ENCODE results near the gene ZNF385A. TPM values are rescaled to one million over a fixed set of nuclear protein-coding genes. Genes with fewer than 3 reads are reported as not detected.

The ZNF385A gene
- total and polyA plus RNA-seq, 11 donors, result 3.6 to 22.7 (median 6.1) TPM

GRCh38 chr12:54412348-54412747 lies 27.8 kb upstream of the ZNF385A start:
- peaks cover 14 to 100% (median 83%) of the 10 kb centered on the region in 12 donors for H3K4me1 ChIP-seq
- H3K27ac ChIP-seq, result peak overlapping the region; percentile 55 to 99 (median 85)
- no peaks in the 10 kb centered on the region for H3K9me3 ChIP-seq
- WGBS, 4 donors, result 58 to 67% (median 61%) methylated on average over 4 of the region's 4 CpGs
- peak in 2 of 5 donors; percentile 17 to 47 for DNase-seq
- peak overlapping the region in 2 of 12 donors; percentile 13 to 36 for H3K4me3 ChIP-seq
- intact Hi-C loops (cut with DNase I), result no loop called here
- peak in 3 of 4 donors; percentile 5 to 40 (median 7) for ATAC-seq
- H3K36me3 ChIP-seq, result peaks cover 0 to 48% (median 41%) of the 10 kb centered on the region in 9 donors
- TF ChIP-seq POLR2A (IDR thresholded peaks at IDR 0.05) (no peak), CTCF (IDR thresholded peaks at IDR 0.05) (no peak)
- no peaks in the 10 kb centered on the region for H3K27me3 ChIP-seq

GRCh38 chr12:54411391-54412241 lies 27.1 kb upstream of the ZNF385A start:
- ATAC-seq (peak; percentile 68 to 80 (median 74)), DNase-seq (peak; percentile 60 to 81 (median 75))
- intact Hi-C loops (cut with DNase I), result no loop called here
- Histone ChIP-seq H3K4me3 (no peak overlapping the region), H3K27me3 (no peaks in the 10 kb centered on the region), H3K36me3 (peaks cover 0 to 56% (median 49%) of the 10 kb centered on the region in 9 donors), H3K9me3 (no peaks in the 10 kb centered on the region), H3K4me1 (peaks cover 10 to 100% (median 80%) of the 10 kb centered on the region in 12 donors), H3K27ac (peak overlapping the region; percentile 55 to 99 (median 85))
- peak in 1 of 2 donors; percentile 27 for TF ChIP-seq POLR2A (IDR thresholded peaks at IDR 0.05)
- TF ChIP-seq CTCF (IDR thresholded peaks at IDR 0.05), result no peak
- WGBS, 4 donors, result 35 to 55% (median 47%) methylated on average over 9 to 10 of the region's 10 CpGs

- TF ChIP-seq CTCF (IDR thresholded peaks at IDR 0.05) (no peak), POLR2A (IDR thresholded peaks at IDR 0.05) (no peak)
- WGBS, 4 donors, result 83 to 98% (median 93%) methylated on average over 5 to 8 of the region's 8 CpGs
- DNase-seq, result peak in 1 of 5 donors; percentile 42
- H3K4me1 ChIP-seq, result peaks cover 9 to 84% (median 59%) of the 10 kb centered on the region in 12 donors
- H3K27me3 ChIP-seq, result no peaks in the 10 kb centered on the region
- no peak for ATAC-seq
- peaks cover 7 to 79% (median 72%) of the 10 kb centered on the region in 9 donors for H3K36me3 ChIP-seq
- peak overlapping the region in 2 of 12 donors; percentile 49 to 97 for H3K27ac ChIP-seq
- no peak overlapping the region for H3K4me3 ChIP-seq
- no peaks in the 10 kb centered on the region for H3K9me3 ChIP-seq
- intact Hi-C loops (cut with DNase I), result no loop called here
Observed at GRCh38 chr12:54409267-54409666, 24.7 kb upstream of the ZNF385A start.

- Histone ChIP-seq H3K4me1 (peaks cover 6 to 66% (median 39%) of the 10 kb centered on the region in 12 donors), H3K36me3 (peaks cover 8 to 98% (median 91%) of the 10 kb centered on the region in 9 donors), H3K27me3 (no peaks in the 10 kb centered on the region), H3K9me3 (no peaks in the 10 kb centered on the region), H3K4me3 (no peak overlapping the region), H3K27ac (peak overlapping the region in 10 of 12 donors; percentile 9 to 97 (median 45))
- ATAC-seq (peak in 3 of 4 donors; percentile 7 to 23 (median 15)), DNase-seq (no peak)
- TF ChIP-seq CTCF (IDR thresholded peaks at IDR 0.05) (no peak), POLR2A (IDR thresholded peaks at IDR 0.05) (no peak)
- intact Hi-C loops (cut with DNase I), result no loop called here
- 25 to 34% (median 28%) methylated on average over 5 of the region's 5 CpGs for WGBS, 4 donors
Observed at GRCh38 chr12:54407183-54407905, 22.8 kb upstream of the ZNF385A start.

Data from heart left ventricle (tissue), 16 donors.